K562 (cell line): ENCODE data around the gene ST6GAL1. TPM values are rescaled to one million over a fixed set of nuclear protein-coding genes. Genes with fewer than 3 reads are reported as not detected.

ENCODE experiments used
- ARNT ChIP-seq, 2 experiments: fragments of 450-650 bp; IDR thresholded peaks; 2 replicates each; pipeline ENCODE4 v1.6.1; 2016; ENCODE audit warnings: mild to moderate bottlenecking in 1 of 2
- ATF2 ChIP-seq: sonication (generic); formaldehyde crosslinking; IDR thresholded peaks from 2 replicates; pipeline ENCODE4 v1.8.1; 2022; ENCODE audit warnings: missing genetic modification reagents
- BCLAF1 ChIP-seq, 2 experiments: fragments of 450-650 bp in 1 of 2; IDR thresholded peaks; 2 replicates each; pipeline ENCODE4 v1.6.1; 2011 to 2017; ENCODE audit warnings: low read depth in 2 of 2, antibody characterized with exemption in 1 of 2, borderline replicate concordance in 1 of 2, low read length in 1 of 2, mild to moderate bottlenecking in 1 of 2, mixed read lengths in 1 of 2; ENCODE audit not compliant: control insufficient read depth in 1 of 2
- COPS2 ChIP-seq: fragments of 450-650 bp; conservative IDR thresholded peaks from 2 replicates; pipeline ENCODE4 v1.6.1; 2016; ENCODE audit warnings: mild to moderate bottlenecking, moderate library complexity
- GMEB1 ChIP-seq: fragments of 250-450 bp; sonication (Bioruptor Pico); IDR thresholded peaks from 2 replicates; pipeline ENCODE4 v1.4.0; 2020; ENCODE audit warnings: mild to moderate bottlenecking
- GTF2F1 ChIP-seq: IDR thresholded peaks from 2 replicates; pipeline ENCODE4 v1.6.1; 2011; ENCODE audit warnings: low read depth, low read length, improper control_type of control experiment
- MBD2 ChIP-seq: sonication (generic); IDR thresholded peaks from 2 replicates; pipeline ENCODE4 v1.6.1; 2016; ENCODE audit warnings: low read depth, borderline replicate concordance
- MNT ChIP-seq, 2 experiments: fragments of 450-650 bp; conservative IDR thresholded peaks; 2 replicates each; pipeline ENCODE4 v1.6.1; 2017; ENCODE audit warnings: mild to moderate bottlenecking in 2 of 2, moderate library complexity in 2 of 2
- MYNN ChIP-seq, 2 experiments: sonication (generic); formaldehyde crosslinking in 1 of 2; IDR thresholded peaks; 2 replicates each; pipeline versions ENCODE4 v1.5.0 to v1.6.1; 2016 to 2020; ENCODE audit warnings: antibody characterized with exemption in 1 of 2, missing genetic modification reagents in 1 of 2
- NFIX ChIP-seq: fragments of 250-450 bp; sonication (Bioruptor Pico); IDR thresholded peaks from 2 replicates; pipeline ENCODE4 v1.4.0; 2020; ENCODE audit warnings: low read depth, mild to moderate bottlenecking, moderate library complexity
- NR0B1 ChIP-seq: fragments of 450-650 bp; IDR thresholded peaks from one replicate; pipeline ENCODE4 v1.6.1; 2018; ENCODE audit warnings: mild to moderate bottlenecking, moderate library complexity; ENCODE audit not compliant: partially characterized antibody
- NR1H2 ChIP-seq: sonication (generic); formaldehyde crosslinking; IDR thresholded peaks from 2 replicates; pipeline ENCODE4 v1.4.0; 2020; ENCODE audit warnings: mild to moderate bottlenecking, missing genetic modification reagents
- POLR2AphosphoS2 ChIP-seq: IDR thresholded peaks from 2 replicates; pipeline ENCODE4 v1.6.1; 2012; ENCODE audit warnings: low read length, improper control_type of control experiment
- SIN3B ChIP-seq: fragments of 450-650 bp; IDR thresholded peaks from 2 replicates; pipeline ENCODE4 v1.6.1; 2017; ENCODE audit warnings: low read depth, mild to moderate bottlenecking, moderate library complexity
- SRSF3 ChIP-seq: fragments of 200-400 bp; formaldehyde crosslinking; IDR thresholded peaks from 2 replicates; pipeline ENCODE4 v1.6.1; 2016; ENCODE audit warnings: mild to moderate bottlenecking, low read length, moderate library complexity; ENCODE audit not compliant: insufficient read depth
- TRIM28 ChIP-seq: fragments of 450-650 bp; IDR thresholded peaks from 2 replicates; pipeline ENCODE4 v1.6.1; 2017
- ZNF23 ChIP-seq: fragments of 250-450 bp; sonication (Bioruptor Pico); IDR thresholded peaks from 2 replicates; pipeline ENCODE4 v1.4.0; 2020; ENCODE audit warnings: mild to moderate bottlenecking
- ZNF778 ChIP-seq: fragments of 450-650 bp; formaldehyde crosslinking; IDR thresholded peaks from 2 replicates; pipeline ENCODE4 v1.4.0; 2020; ENCODE audit warnings: mild to moderate bottlenecking, moderate library complexity
- ZNF785 ChIP-seq: fragments of 250-450 bp; sonication (Bioruptor Pico); IDR thresholded peaks from 2 replicates; pipeline ENCODE4 v1.4.0; 2020; ENCODE audit warnings: mild to moderate bottlenecking
- polyA plus RNA-seq, 8 experiments: library from polyadenylated mRNA; depleted of rRNA in 4 of 8; stranded (reverse) in 5 of 8; unstranded in 3 of 8; fragments of >200 nt; fragmentation: Nextera tagmentation in 2 of 8; fragmentation: Illumina TruSeq in 1 of 8; extraction: Ambion mirVana in 2 of 8; extraction: Trizol in 1 of 8; gene quantifications; 2 replicates each; pipeline versions ENCODE4 v1.2.1 to v1.2.3, GENCODE V29; 2011 to 2014; ENCODE audit warnings: inconsistent platforms in 1 of 8, missing spikeins in 1 of 8
- total RNA-seq, 7 experiments: library from RNA; depleted of rRNA in 6 of 7; stranded (reverse); fragments of >200 nt in 6 of 7; fragmentation: Illumina TruSeq in 2 of 7; extraction: Trizol in 2 of 7; gene quantifications; 2 replicates each; pipeline versions ENCODE4 v1.2.1 to v1.2.3, GENCODE V29; 2011 to 2021; ENCODE audit warnings: low replicate concordance in 1 of 7

The ST6GAL1 gene
- total and polyA plus RNA-seq, 9 of the 15 experiments (the other 6 are each of a cell fraction or from before 2014, with no cell fraction given): 31.9 to 145 (median 71.0) TPM

- peak in 1 of 2 experiments; percentile 60; a peak in 1 of 4 replicates for TF ChIP-seq MNT (conservative IDR thresholded peaks at IDR 0.05)
- TF ChIP-seq ZNF785 (CRISPR knock-in tag): no peak
- no peak for TF ChIP-seq BCLAF1 (IDR thresholded peaks at IDR 0.05; ENCODE audit: borderline replicate concordance in 1 of 2, control insufficient read depth in 1 of 2, low read depth in 2 of 2, low read length in 1 of 2)
- no peak for TF ChIP-seq ZNF778 (CRISPR knock-in tag)
- 0 out of 2 replicates have a peak, but pooled peaks have one; percentile 24 for TF ChIP-seq MYNN (IDR thresholded peaks at IDR 0.05)
- no peak for TF ChIP-seq MYNN (CRISPR knock-in tag; IDR thresholded peaks at IDR 0.05)
- TF ChIP-seq ARNT (IDR thresholded peaks at IDR 0.05): peak in 1 of 2 experiments; percentile 78; a peak in 2 of 4 replicates
- peak; percentile 62; the same call in 1 of the 2 replicates for TF ChIP-seq GMEB1
- no peak for TF ChIP-seq NR1H2 (CRISPR knock-in tag)
- TF ChIP-seq SIN3B: no peak
- no peak for TF ChIP-seq NFIX (CRISPR knock-in tag)
- TF ChIP-seq MBD2: no peak
- TF ChIP-seq SRSF3: no peak
- peak; percentile 74; the same call in 1 of the 2 replicates for TF ChIP-seq POLR2AphosphoS2
- no peak for TF ChIP-seq TRIM28
- TF ChIP-seq ZNF23 (CRISPR knock-in tag): no peak
- no peak for TF ChIP-seq COPS2
- no peak for TF ChIP-seq NR0B1
- no peak for TF ChIP-seq ATF2 (CRISPR knock-in tag)
- TF ChIP-seq GTF2F1: no peak
Measured at GRCh38 chr3:186938716-186939115, 8.4 kb downstream of the ST6GAL1 start (continued).
